Endothelial cell of umbilical vein (primary cell): ENCODE measurements around the gene DBET. TPM values are rescaled to one million over a fixed set of nuclear protein-coding genes. Genes with fewer than 3 reads are reported as not detected.
"Not testable (repeated sequence)": the region's sequence is repeated elsewhere in the genome, so short reads cannot be mapped to it uniquely, and the experiment has no call there.

ENCODE experiments used
- BruUV-seq: library from RNA; stranded (reverse); fragments of 400-500 nt; replicated peaks from 2 replicates; lab custom pipeline; 2021; lab: Mats Ljungman, UMichigan
- CTCF ChIA-PET: fragments of 300-600, 350-600 bp; sonication (Branson Sonifier 250); formaldehyde crosslinking; loops from one replicate; lab custom pipeline; 2021; ENCODE audit warnings: antibody characterized with exemption, inconsistent platforms; lab: Charles Lee
- POLR2A ChIA-PET: fragments of 300-600, 350-600 bp; sonication (Branson Sonifier 250); formaldehyde crosslinking; loops from one replicate; lab custom pipeline; 2021; ENCODE audit warnings: antibody characterized with exemption, inconsistent platforms; lab: Charles Lee
- DNase-seq: peaks from one replicate; pipeline ENCODE4 v3.0.0-alpha.2; 2011; ENCODE audit warnings: low read depth, low spot score
- FAIRE-seq: peaks from 2 replicates; lab custom pipeline; 2011; peaks lifted over from hg19 to GRCh38; lab: Jason Lieb, UNC
- H2AFZ ChIP-seq: 2 replicates; pipeline ENCODE4 v1.6.0; 2012; ENCODE audit warnings: low read depth, low read length, control low read depth, inconsistent platforms
- H3K27ac ChIP-seq: 2 replicates; pipeline ENCODE4 v1.5.1; 2011; ENCODE audit warnings: low read depth, mild to moderate bottlenecking, control low read depth, low read length, moderate library complexity; ENCODE audit not compliant: insufficient read depth
- H3K27me3 ChIP-seq, 2 experiments: 2 replicates each; pipeline versions ENCODE4 v1.6.0 to v1.6.1; 2011; ENCODE audit warnings: low read length in 2 of 2, mixed read lengths in 1 of 2; ENCODE audit not compliant: control insufficient read depth in 2 of 2, insufficient read depth in 2 of 2
- H3K36me3 ChIP-seq, 2 experiments: 2 replicates in 1 of 2; 3 replicates in 1 of 2; pipeline ENCODE4 v1.5.1; 2011; ENCODE audit warnings: low read length in 2 of 2, mild to moderate bottlenecking in 1 of 2, moderate library complexity in 1 of 2; ENCODE audit not compliant: control insufficient read depth in 2 of 2, insufficient read depth in 2 of 2; ENCODE audit errors: extremely low read depth in 1 of 2
- H3K4me1 ChIP-seq: 3 replicates; pipeline ENCODE4 v1.5.1; 2011; ENCODE audit warnings: mild to moderate bottlenecking, low read length; ENCODE audit not compliant: control insufficient read depth, insufficient read depth; ENCODE audit errors: extremely low read depth
- H3K4me2 ChIP-seq: 2 replicates; pipeline ENCODE4 v1.6.1; 2011; ENCODE audit warnings: low read length, control low read depth, mixed read lengths; ENCODE audit not compliant: insufficient read depth
- H3K4me3 ChIP-seq, 3 experiments: fragments of 200-600 bp in 1 of 3; sonication (generic), shearing (Covaris generic) in 1 of 3; replicated peaks in 1 of 3; 2 replicates each; pipeline ENCODE4 v1.5.1; 2011 to 2016; ENCODE audit warnings: control low read depth in 3 of 3, low read length in 3 of 3, mild to moderate bottlenecking in 2 of 3, inconsistent platforms in 1 of 3, low read depth in 1 of 3, moderate library complexity in 1 of 3; ENCODE audit not compliant: insufficient read depth in 1 of 3
- H3K79me2 ChIP-seq: 2 replicates; pipeline ENCODE4 v1.6.0; 2012; ENCODE audit warnings: low read length, inconsistent platforms; ENCODE audit not compliant: control insufficient read depth, insufficient read depth
- H3K9ac ChIP-seq: replicated peaks from 2 replicates; pipeline ENCODE3; 2011; ENCODE audit warnings: low read length, control low read depth; ENCODE audit not compliant: insufficient read depth; ENCODE audit errors: extremely low read depth
- H3K9me1 ChIP-seq: replicated peaks from 3 replicates; pipeline ENCODE4 v1.6.0; 2011; ENCODE audit warnings: mild to moderate bottlenecking, low read length; ENCODE audit not compliant: control insufficient read depth, insufficient read depth; ENCODE audit errors: extremely low read depth
- H3K9me3 ChIP-seq: replicated peaks from 2 replicates; pipeline ENCODE4 v1.5.1; 2012; ENCODE audit warnings: low read length, inconsistent platforms; ENCODE audit not compliant: control insufficient read depth, insufficient read depth
- H4K20me1 ChIP-seq: replicated peaks from 2 replicates; pipeline ENCODE3; 2011; ENCODE audit warnings: mild to moderate bottlenecking, low read length; ENCODE audit not compliant: control insufficient read depth, insufficient read depth; ENCODE audit errors: extremely low read depth
- dilution Hi-C: fragments of 300-500 bp; cut with MboI; formaldehyde crosslinking; loops from one replicate; pipeline ENCODE4 v1.15.0; 2019; ENCODE audit warnings: low sequenced_read_pairs; ENCODE audit not compliant: extremely low pct_ligation_motif_present
- intact Hi-C: fragments of 100-400 bp; cut with micrococcal nuclease; formaldehyde crosslinking; loops from one replicate; pipeline ENCODE4 v1.10.0; 2022
- polyA plus RNA-seq, 4 experiments: library from polyadenylated mRNA; depleted of rRNA in 3 of 4; stranded (reverse) in 3 of 4; unstranded in 1 of 4; fragments of >200 nt; gene quantifications; 2 replicates each; pipeline versions ENCODE4 v1.2.1 to v1.2.3, GENCODE V29; 2011 to 2012; ENCODE audit warnings: missing spikeins in 1 of 4
- total RNA-seq: library from RNA; stranded (reverse); gene quantifications from 2 replicates; pipeline ENCODE4 v1.2.3, GENCODE V29; 2021

DBET gene
- total and polyA plus RNA-seq, 2 donors (not counting 3 experiments of a cell fraction or from before 2014, with no cell fraction given) = not detected

DNA sequence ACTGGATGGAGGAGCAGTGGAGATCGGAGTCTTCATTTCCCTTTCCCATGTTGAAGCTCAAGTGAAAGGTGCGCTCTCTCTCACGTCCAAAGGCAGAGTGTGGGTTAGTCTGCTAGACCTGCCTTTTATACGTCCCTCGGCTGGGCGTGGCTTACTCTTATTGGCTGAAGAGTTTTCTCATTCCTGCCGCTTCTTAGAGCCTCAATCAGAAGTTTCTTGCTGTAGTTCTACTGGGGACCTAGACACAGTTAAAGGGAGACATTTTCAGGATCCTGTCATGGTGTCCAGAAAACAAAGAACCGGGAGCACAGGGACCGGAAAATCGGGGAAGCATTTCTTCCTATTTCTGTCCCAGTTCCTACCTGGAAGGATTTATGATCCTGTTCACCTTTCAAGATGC lies 37.1 kb upstream of the DBET start, which contains the start of gene FRG2:
TSS of gene FRG2 (minus strand) at position 101 of the 400 bp plus-strand sequence. CDS start at position 49, 52 bp downstream.
- H3K9me3 ChIP-seq, intact Hi-C loops, H3K4me1 ChIP-seq, CTCF ChIA-PET, POLR2A ChIA-PET, H4K20me1 ChIP-seq, H3K9me1 ChIP-seq, DNase-seq, dilution Hi-C loops, H3K36me3 ChIP-seq, H3K27ac ChIP-seq, H3K27me3 ChIP-seq, BruUV-seq, H3K4me2 ChIP-seq, H2AFZ ChIP-seq, H3K9ac ChIP-seq, H3K4me3 ChIP-seq, H3K79me2 ChIP-seq, FAIRE-seq: not testable (repeated sequence)

DNA sequence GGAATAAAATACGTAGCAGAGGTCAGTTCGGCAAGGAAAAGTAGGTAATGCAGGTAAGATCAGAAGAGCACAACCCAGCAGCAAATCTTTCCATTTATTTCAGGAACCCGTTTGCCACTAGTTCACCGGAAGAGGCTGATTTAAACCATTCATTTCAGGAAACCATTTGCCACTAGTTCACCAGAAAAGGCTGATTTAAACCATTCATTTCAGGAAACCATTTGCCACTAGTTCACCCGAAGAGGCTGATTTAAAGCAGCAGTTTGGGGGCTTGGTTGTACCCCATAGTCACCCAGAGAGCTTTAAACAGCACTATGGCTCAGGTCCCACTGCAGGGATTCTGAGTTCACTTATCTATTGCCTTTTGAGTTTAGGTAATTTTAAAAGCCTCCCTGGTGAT lies 33.0 kb upstream of the DBET start:
- H3K4me3 ChIP-seq, DNase-seq, H3K4me1 ChIP-seq, intact Hi-C loops, H3K27me3 ChIP-seq, BruUV-seq, H3K9ac ChIP-seq, H3K27ac ChIP-seq, H3K36me3 ChIP-seq, H3K79me2 ChIP-seq, dilution Hi-C loops, CTCF ChIA-PET, H4K20me1 ChIP-seq, H3K4me2 ChIP-seq, FAIRE-seq, POLR2A ChIA-PET, H3K9me1 ChIP-seq, H3K9me3 ChIP-seq, H2AFZ ChIP-seq: not testable (repeated sequence)

DNA sequence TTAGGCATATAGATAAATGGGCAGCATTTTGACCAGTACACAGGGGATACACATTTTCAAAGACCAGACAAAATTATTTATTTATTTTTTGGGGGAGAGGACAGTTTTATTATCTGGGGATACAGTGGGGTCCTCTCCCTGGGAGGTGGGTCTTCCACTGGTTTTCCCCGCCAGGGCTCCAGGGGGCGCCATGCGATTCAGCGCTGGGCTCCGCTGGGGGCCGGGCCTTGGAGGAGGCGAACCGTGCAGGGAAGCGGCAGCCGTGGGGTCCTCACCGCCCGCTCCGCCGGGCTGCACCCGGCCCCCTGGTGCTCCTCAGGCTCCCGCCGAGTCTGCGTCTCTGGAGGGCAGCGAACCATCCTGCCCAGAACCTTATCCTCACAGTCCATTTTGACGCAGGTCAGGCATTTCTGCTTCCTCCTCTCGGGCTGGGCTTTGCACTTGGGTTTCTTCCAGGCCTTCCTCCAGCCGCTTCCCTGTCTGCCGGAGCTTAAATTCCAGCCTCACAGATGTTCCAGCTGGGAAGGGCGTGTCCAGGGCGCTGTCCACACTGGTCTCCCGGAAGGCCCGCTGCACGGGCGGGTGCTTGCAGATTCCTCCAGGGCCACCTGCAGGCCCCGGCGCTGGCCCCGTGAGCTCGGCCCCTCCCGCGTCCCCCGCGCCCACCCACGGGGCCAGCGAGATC lies 26.5 kb upstream of the DBET start:
- dilution Hi-C loops, H3K27ac ChIP-seq, H3K9me3 ChIP-seq, H3K4me3 ChIP-seq, POLR2A ChIA-PET, H4K20me1 ChIP-seq, H3K4me2 ChIP-seq, H3K9ac ChIP-seq, CTCF ChIA-PET, H3K9me1 ChIP-seq, H2AFZ ChIP-seq, H3K4me1 ChIP-seq, H3K27me3 ChIP-seq, intact Hi-C loops, DNase-seq, H3K79me2 ChIP-seq, FAIRE-seq, BruUV-seq, H3K36me3 ChIP-seq: not testable (repeated sequence)

DNA sequence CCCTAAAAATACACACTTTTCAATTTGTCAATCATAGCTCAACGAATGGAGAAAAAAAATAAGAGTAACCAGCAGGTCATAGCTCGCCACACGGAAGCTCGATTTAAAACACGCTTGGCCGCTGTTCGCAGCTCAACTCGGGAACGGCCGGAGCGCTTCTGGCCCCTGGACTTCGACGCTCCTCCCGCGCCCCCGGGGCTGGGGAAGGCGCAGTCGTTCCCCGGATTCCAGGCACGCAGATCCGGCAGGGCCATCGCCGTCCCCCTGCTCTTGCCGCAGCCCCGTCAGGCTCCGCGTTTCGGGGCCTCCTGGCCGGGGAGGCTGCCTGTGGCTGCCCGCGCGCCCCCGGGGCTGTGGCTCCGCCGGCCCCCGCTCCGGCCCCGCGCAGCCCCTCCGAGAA lies 23.4 kb upstream of the DBET start:
- H3K27ac ChIP-seq, H3K79me2 ChIP-seq, H3K9ac ChIP-seq, FAIRE-seq, CTCF ChIA-PET, H3K4me3 ChIP-seq, H3K27me3 ChIP-seq, BruUV-seq, H3K9me3 ChIP-seq, H3K4me1 ChIP-seq, POLR2A ChIA-PET, H4K20me1 ChIP-seq, H3K4me2 ChIP-seq, H3K9me1 ChIP-seq, H3K36me3 ChIP-seq, H2AFZ ChIP-seq, intact Hi-C loops, dilution Hi-C loops, DNase-seq: not testable (repeated sequence)
